ENCODE measurements around the gene MYMK. TPM values are rescaled to one million over a fixed set of nuclear protein-coding genes. Genes with fewer than 3 reads are reported as not detected.

The MYMK gene
- total and polyA plus RNA-seq, 2 experiments from 2014 or later, result 1.3 TPM; not detected in 1

DNA sequence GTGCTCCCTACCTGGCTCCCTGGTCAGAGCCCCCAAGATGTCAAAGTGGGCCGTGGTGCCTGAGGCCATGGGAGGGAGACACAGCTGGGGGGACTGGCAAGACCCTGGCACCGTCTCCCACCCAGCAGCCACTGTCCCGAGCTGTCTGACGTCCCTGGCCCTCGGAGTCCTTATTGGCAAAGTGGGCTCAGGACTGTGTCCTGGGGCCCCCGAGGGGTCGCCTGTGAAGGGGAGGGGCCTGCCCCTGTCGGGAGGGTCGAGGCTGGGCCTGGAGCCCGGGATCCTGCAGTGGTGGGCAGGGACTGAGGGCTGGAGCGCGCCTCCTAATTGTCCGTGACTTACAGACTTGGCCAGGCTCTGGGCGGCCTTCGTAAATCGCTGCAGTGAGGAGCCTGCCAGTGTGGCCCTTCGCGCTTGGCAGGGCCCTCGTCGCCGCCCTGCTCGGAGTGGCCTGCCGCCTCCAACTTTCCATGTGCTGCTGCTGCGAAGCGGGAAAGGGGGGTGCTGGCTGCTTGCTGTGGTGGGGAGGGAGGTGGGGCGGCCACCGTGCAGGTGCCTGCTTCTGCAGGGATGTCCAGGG, 13.7 kb downstream of the MYMK start:
- Histone ChIP-seq H3K4me3 (no peak overlapping the region), H3K27me3 (no peaks in the 10 kb centered on the region), H3K36me3 (replicated peaks; ENCODE audit: insufficient read depth, low read depth) (no peaks in the 10 kb centered on the region), H3K9me3 (ENCODE audit: low read depth) (no peaks in the 10 kb centered on the region), H3K4me1 (ENCODE audit: insufficient read depth) (peaks cover 18% of the 10 kb centered on the region), H3K79me2 (no peaks in the 10 kb centered on the region), H4K20me1 (ENCODE audit: insufficient read depth, poor library complexity, severe bottlenecking) (no peaks in the 10 kb centered on the region), H3K9me2 (replicated peaks; ENCODE audit: insufficient read depth) (no peaks in the 10 kb centered on the region), H3K4me2 (no peak overlapping the region), H3K27ac (no peak overlapping the region), H2AFZ (no peak overlapping the region)
- TF ChIP-seq, protein P1, sequence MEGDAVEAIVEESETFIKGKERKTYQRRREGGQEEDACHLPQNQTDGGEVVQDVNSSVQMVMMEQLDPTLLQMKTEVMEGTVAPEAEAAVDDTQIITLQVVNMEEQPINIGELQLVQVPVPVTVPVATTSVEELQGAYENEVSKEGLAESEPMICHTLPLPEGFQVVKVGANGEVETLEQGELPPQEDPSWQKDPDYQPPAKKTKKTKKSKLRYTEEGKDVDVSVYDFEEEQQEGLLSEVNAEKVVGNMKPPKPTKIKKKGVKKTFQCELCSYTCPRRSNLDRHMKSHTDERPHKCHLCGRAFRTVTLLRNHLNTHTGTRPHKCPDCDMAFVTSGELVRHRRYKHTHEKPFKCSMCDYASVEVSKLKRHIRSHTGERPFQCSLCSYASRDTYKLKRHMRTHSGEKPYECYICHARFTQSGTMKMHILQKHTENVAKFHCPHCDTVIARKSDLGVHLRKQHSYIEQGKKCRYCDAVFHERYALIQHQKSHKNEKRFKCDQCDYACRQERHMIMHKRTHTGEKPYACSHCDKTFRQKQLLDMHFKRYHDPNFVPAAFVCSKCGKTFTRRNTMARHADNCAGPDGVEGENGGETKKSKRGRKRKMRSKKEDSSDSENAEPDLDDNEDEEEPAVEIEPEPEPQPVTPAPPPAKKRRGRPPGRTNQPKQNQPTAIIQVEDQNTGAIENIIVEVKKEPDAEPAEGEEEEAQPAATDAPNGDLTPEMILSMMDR (IDR thresholded peaks at IDR 0.05; ENCODE audit: poor library complexity), result no peak
- TF ChIP-seq EZH2 (IDR thresholded peaks at IDR 0.05; ENCODE audit: borderline replicate concordance) (no peak), EZH2phosphoT487 (IDR thresholded peaks at IDR 0.05; ENCODE audit: low read depth, severe bottlenecking, unreplicated experiment) (no peak)
- WGBS (ENCODE audit: low lambda C conversion rate, missing lambda C conversion rate), result 89% methylated on average over 27 of the region's 27 CpGs
- DNase-seq (ENCODE audit: low spot score), result no peak

DNA sequence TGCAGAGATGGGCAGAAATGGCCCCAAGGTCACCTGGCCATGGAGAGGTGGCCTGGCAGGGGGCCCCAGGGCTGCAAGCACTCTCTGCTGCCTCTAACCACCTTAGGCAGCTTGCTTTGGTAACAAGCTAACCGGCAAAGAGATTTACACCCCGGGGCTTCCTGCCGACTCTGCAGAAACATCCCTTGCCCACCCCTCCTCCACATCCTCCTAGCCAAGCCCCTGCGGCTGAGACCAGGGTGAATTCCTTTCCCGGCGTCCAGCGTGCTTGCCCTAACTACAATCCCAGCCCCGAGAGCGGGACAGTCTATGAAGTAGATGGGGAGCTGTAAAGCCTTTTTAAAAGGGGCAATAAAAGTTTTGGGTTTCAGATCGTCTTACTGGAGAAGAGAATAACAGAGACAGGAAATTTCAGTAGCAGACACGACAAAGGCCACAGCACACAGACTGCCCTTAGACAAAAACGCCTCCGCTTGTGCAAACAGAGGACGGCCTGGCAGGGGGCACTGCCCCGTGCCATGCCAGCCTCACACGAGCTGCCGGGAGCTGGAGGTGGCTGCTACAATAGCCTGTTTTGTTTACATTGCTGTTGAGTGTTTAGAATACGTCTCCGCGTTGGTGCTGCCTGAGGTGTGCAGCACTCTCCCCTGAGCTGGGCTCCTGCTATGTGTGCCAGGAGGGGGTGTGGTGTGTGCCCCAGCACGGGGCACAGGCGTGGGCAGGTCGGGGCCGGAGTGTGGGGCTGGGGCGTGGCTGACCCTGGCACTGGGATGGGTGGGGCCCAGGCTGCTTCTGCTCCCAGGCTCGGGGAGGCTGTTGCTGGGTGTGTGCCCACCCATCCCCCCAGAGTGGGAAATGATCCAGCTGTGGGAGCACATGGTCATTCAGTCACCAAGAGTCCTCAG, 15.3 kb downstream of the MYMK start:
- no peaks in the 10 kb centered on the region for H3K79me2 ChIP-seq
- 11% methylated on average over 26 of the region's 26 CpGs for WGBS (ENCODE audit: low lambda C conversion rate, missing lambda C conversion rate)
- H3K27ac ChIP-seq, result peak overlapping the region; percentile 0
- DNase-seq (ENCODE audit: low spot score), result peak; percentile 48
- H2AFZ ChIP-seq, result no peak overlapping the region
- TF ChIP-seq, protein P1 (IDR thresholded peaks at IDR 0.05; ENCODE audit: poor library complexity), result no peak
- TF ChIP-seq EZH2phosphoT487 (IDR thresholded peaks at IDR 0.05; ENCODE audit: low read depth, severe bottlenecking, unreplicated experiment) (no peak), EZH2 (IDR thresholded peaks at IDR 0.05; ENCODE audit: borderline replicate concordance) (no peak)
- no peaks in the 10 kb centered on the region for H4K20me1 ChIP-seq (ENCODE audit: insufficient read depth, poor library complexity, severe bottlenecking)
- H3K9me2 ChIP-seq (replicated peaks; ENCODE audit: insufficient read depth), result no peaks in the 10 kb centered on the region
- peak overlapping the region; percentile 48 for H3K4me2 ChIP-seq
- H3K4me3 ChIP-seq, result no peak overlapping the region
- H3K9me3 ChIP-seq (ENCODE audit: low read depth), result no peaks in the 10 kb centered on the region
- peaks cover 15% of the 10 kb centered on the region for H3K4me1 ChIP-seq (ENCODE audit: insufficient read depth)
- H3K27me3 ChIP-seq, result no peaks in the 10 kb centered on the region
- H3K36me3 ChIP-seq (replicated peaks; ENCODE audit: insufficient read depth, low read depth), result no peaks in the 10 kb centered on the region

DNA sequence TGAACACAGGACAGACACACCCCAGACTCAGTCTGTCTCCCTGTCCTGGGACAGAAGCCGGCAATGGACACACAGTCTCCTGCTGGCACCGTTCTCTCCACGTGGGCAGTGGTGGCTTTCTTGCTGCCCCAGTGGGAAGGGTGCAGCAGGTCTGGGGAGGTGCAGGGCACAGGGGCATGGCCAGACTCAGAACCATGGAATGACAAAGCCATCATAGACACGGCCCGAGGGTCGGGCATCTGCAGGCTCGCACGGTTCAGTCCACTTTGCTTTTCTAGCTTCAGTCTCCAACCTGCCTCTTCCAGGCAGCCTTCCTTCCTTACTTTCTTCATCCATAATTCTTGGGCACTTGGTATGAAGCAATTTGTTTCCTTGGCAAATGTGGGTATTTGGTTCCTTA, 16.7 kb downstream of the MYMK start:
- WGBS (ENCODE audit: low lambda C conversion rate, missing lambda C conversion rate), result 94% methylated on average over 8 of the region's 8 CpGs
- TF ChIP-seq, protein P1 (IDR thresholded peaks at IDR 0.05; ENCODE audit: poor library complexity), result no peak
- TF ChIP-seq EZH2phosphoT487 (IDR thresholded peaks at IDR 0.05; ENCODE audit: low read depth, severe bottlenecking, unreplicated experiment) (no peak), EZH2 (IDR thresholded peaks at IDR 0.05; ENCODE audit: borderline replicate concordance) (no peak)
- no peaks in the 10 kb centered on the region for H3K36me3 ChIP-seq (replicated peaks; ENCODE audit: insufficient read depth, low read depth)
- H3K9me3 ChIP-seq (ENCODE audit: low read depth), result no peaks in the 10 kb centered on the region
- no peaks in the 10 kb centered on the region for H3K9me2 ChIP-seq (replicated peaks; ENCODE audit: insufficient read depth)
- no peak overlapping the region for H3K4me2 ChIP-seq
- no peak overlapping the region for H3K4me3 ChIP-seq
- no peak for DNase-seq (ENCODE audit: low spot score)
- H3K27ac ChIP-seq, result no peak overlapping the region
- no peaks in the 10 kb centered on the region for H3K79me2 ChIP-seq
- H3K27me3 ChIP-seq, result no peaks in the 10 kb centered on the region
- peaks cover 15% of the 10 kb centered on the region for H3K4me1 ChIP-seq (ENCODE audit: insufficient read depth)
- no peaks in the 10 kb centered on the region for H4K20me1 ChIP-seq (ENCODE audit: insufficient read depth, poor library complexity, severe bottlenecking)
- H2AFZ ChIP-seq, result no peak overlapping the region

Measured in hepatocyte (in vitro differentiated cells).